Nephron (organoid): Measurements from ENCODE around the gene TMEM106C.

Source experiments
- H3K27ac Mint-ChIP-seq, 3 experiments: 2 replicates each; pipeline ENCODE4 v1.8.0; 2020; ENCODE audit warnings: mixed read lengths in 3 of 3, mild to moderate bottlenecking in 2 of 3, moderate library complexity in 1 of 3
- H3K27me3 Mint-ChIP-seq: 2 replicates; pipeline ENCODE4 v1.8.0; 2021; ENCODE audit warnings: low read depth, mild to moderate bottlenecking, moderate library complexity, mixed read lengths
- H3K36me3 Mint-ChIP-seq: 2 replicates; pipeline ENCODE4 v1.8.0; 2020; ENCODE audit warnings: low read depth, mixed read lengths
- H3K4me1 Mint-ChIP-seq: 2 replicates; pipeline ENCODE4 v1.8.0; 2020; ENCODE audit warnings: mixed read lengths
- H3K4me3 Mint-ChIP-seq, 3 experiments: 2 replicates each; pipeline ENCODE4 v1.8.0; 2020; ENCODE audit warnings: mild to moderate bottlenecking in 3 of 3, mixed read lengths in 3 of 3, moderate library complexity in 2 of 3
- H3K9me3 Mint-ChIP-seq: 2 replicates; pipeline ENCODE4 v1.8.0; 2020; ENCODE audit warnings: mixed read lengths
- TF ChIP-seq, protein P1 (sequence below), 3 experiments: fragments of 200-600 bp; sonication (generic); IDR thresholded peaks; one replicate each; pipeline ENCODE4 v1.5.0; 2021; ENCODE audit warnings: antibody characterized with exemption in 3 of 3; ENCODE audit not compliant: unreplicated experiment in 3 of 3

TMEM106C gene

DNA sequence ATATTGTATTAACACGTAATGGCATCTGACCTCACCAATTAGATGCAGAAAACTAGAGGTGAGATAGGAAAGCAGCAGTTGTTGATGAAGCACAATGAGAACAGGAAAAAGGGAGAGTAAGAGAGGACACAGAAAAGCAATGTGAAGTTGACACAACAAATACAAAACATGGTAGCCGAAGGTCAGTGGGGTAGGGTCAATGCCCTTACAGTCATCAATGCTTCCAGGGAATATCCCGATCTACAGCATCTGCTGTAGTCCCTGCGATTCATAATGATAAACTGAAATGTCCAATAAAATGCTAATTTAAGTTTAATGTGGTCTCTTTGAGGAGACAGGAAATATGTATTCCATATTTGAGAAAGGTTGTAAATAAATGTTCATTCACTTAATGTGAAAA lies 43.8 kb downstream of the TMEM106C start:
- H3K4me1 Mint-ChIP-seq: peaks cover 37% of the 10 kb centered on the region
- peaks cover 76% of the 10 kb centered on the region for H3K27me3 Mint-ChIP-seq
- no peaks in the 10 kb centered on the region for H3K36me3 Mint-ChIP-seq
- TF ChIP-seq, protein P1, sequence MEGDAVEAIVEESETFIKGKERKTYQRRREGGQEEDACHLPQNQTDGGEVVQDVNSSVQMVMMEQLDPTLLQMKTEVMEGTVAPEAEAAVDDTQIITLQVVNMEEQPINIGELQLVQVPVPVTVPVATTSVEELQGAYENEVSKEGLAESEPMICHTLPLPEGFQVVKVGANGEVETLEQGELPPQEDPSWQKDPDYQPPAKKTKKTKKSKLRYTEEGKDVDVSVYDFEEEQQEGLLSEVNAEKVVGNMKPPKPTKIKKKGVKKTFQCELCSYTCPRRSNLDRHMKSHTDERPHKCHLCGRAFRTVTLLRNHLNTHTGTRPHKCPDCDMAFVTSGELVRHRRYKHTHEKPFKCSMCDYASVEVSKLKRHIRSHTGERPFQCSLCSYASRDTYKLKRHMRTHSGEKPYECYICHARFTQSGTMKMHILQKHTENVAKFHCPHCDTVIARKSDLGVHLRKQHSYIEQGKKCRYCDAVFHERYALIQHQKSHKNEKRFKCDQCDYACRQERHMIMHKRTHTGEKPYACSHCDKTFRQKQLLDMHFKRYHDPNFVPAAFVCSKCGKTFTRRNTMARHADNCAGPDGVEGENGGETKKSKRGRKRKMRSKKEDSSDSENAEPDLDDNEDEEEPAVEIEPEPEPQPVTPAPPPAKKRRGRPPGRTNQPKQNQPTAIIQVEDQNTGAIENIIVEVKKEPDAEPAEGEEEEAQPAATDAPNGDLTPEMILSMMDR (IDR thresholded peaks at IDR 0.05; ENCODE audit: unreplicated experiment in 3 of 3): no peak
- H3K9me3 Mint-ChIP-seq: no peaks in the 10 kb centered on the region
- no peak overlapping the region for H3K27ac Mint-ChIP-seq
- no peak overlapping the region for H3K4me3 Mint-ChIP-seq

- Mint-ChIP-seq H3K4me3 (no peak overlapping the region), H3K4me1 (peaks cover 26% of the 10 kb centered on the region), H3K9me3 (no peaks in the 10 kb centered on the region), H3K27ac (no peak overlapping the region), H3K36me3 (no peaks in the 10 kb centered on the region), H3K27me3 (peaks cover 75% of the 10 kb centered on the region)
- TF ChIP-seq, protein P1 (IDR thresholded peaks at IDR 0.05; ENCODE audit: unreplicated experiment in 3 of 3): no peak
Observed at GRCh38 chr12:48008349-48008748, 45.0 kb downstream of the TMEM106C start.

DNA sequence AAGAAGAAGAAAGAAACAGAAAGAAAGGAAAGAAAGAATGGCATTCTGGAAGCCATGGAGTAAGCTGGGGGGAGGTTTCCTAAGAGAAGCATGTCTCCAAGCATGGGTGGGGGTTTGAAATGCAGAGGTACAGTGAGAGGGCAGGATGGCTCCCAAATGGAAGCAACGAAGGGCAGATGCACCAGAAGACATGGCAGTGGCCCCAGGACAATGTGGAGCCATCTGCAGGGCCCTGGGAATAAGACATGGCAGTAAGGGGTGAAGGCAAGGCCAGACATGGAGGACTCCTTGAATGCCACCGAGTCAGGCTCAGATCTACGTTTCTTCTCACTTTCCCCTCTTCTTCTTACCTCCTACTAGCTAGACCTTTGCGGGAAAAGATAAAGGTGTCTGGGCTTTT lies 45.6 kb downstream of the TMEM106C start:
- Mint-ChIP-seq H3K27ac (no peak overlapping the region), H3K27me3 (peaks cover 70% of the 10 kb centered on the region), H3K36me3 (no peaks in the 10 kb centered on the region), H3K4me1 (peaks cover 20% of the 10 kb centered on the region), H3K9me3 (no peaks in the 10 kb centered on the region), H3K4me3 (no peak overlapping the region)
- TF ChIP-seq, protein P1 (IDR thresholded peaks at IDR 0.05; ENCODE audit: unreplicated experiment in 3 of 3): no peak

DNA sequence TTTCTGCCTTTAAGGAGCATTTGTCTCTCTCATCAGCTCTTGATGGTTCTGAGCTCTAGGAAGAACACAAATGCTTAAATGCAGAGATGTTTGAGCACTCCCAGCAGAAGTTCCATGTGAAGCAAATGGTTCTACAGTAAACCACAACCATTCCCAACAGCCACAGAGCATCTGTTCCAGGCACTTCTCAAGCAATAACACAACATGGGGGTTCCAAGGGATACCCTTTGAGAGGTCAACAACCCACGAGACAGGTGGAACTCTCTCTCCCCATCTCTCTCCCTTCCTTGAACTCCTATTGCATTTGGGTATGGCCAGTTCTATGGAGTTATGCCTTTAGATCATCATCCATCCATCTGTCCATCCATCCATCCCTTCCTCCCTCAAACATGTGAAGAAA lies 46.1 kb downstream of the TMEM106C start:
- Mint-ChIP-seq H3K27ac (no peak overlapping the region), H3K4me1 (peaks cover 20% of the 10 kb centered on the region), H3K9me3 (no peaks in the 10 kb centered on the region), H3K27me3 (peaks cover 68% of the 10 kb centered on the region), H3K36me3 (no peaks in the 10 kb centered on the region), H3K4me3 (no peak overlapping the region)
- TF ChIP-seq, protein P1 (IDR thresholded peaks at IDR 0.05; ENCODE audit: unreplicated experiment in 3 of 3): no peak

DNA sequence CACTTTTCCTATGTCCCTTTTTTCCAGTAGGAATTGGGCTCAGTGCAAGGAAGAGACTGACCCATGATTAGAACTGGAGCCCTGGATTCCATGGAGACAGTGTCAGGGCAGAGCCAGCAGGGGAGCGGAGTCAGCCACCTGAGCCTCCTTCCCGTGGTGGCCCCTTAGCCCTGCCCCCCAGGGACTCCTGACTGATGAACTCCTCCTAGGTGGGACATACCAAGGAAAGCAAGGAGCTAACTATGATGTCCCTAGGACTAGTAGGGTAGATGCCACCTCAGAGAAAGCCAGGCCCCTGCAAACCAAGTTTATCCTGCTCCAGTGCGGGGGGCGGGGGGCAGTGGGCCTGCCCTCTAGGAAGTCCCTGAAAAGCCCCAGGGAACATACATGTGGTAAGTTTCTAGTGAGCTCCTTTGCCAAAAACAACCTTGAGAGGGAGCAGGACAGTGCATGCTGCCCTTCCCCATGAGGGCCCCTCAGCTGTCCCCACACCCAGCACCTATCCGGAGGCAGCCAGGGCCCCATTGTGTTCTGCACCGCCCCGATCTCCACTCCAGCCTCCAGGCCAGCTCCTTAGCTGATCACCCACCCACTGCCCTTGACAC lies 47.1 kb downstream of the TMEM106C start:
- Mint-ChIP-seq H3K9me3 (no peaks in the 10 kb centered on the region), H3K4me1 (peaks cover 18% of the 10 kb centered on the region), H3K27me3 (peaks cover 58% of the 10 kb centered on the region), H3K4me3 (no peak overlapping the region), H3K27ac (no peak overlapping the region), H3K36me3 (no peaks in the 10 kb centered on the region)
- TF ChIP-seq, protein P1 (IDR thresholded peaks at IDR 0.05; ENCODE audit: unreplicated experiment in 3 of 3): no peak

GRCh38 chr12:48012070-48012469 lies 48.7 kb downstream of the TMEM106C start:
- Mint-ChIP-seq H3K9me3 (no peaks in the 10 kb centered on the region), H3K27me3 (peaks cover 46% of the 10 kb centered on the region), H3K4me1 (peaks cover 15% of the 10 kb centered on the region), H3K36me3 (no peaks in the 10 kb centered on the region), H3K4me3 (no peak overlapping the region), H3K27ac (no peak overlapping the region)
- TF ChIP-seq, protein P1 (IDR thresholded peaks at IDR 0.05; ENCODE audit: unreplicated experiment in 3 of 3): no peak
